H1 (cell line): ENCODE measurements around the gene TCF7L2. TPM values are rescaled to one million over a fixed set of nuclear protein-coding genes. Genes with fewer than 3 reads are reported as not detected.
A peak's percentile ranks its signal among the peaks of the same experiment; 100 is the strongest.

Experiments
- CTCF ChIA-PET: fragments of 300-600 bp; sonication (Branson Sonifier 250); formaldehyde crosslinking; loops from one replicate; lab custom pipeline; 2021; ENCODE audit not compliant: partially characterized antibody; lab: Charles Lee
- POLR2A ChIA-PET: fragments of 300-600 bp; sonication (Branson Sonifier 250); formaldehyde crosslinking; loops from one replicate; lab custom pipeline; 2021; ENCODE audit warnings: inconsistent platforms; ENCODE audit not compliant: partially characterized antibody; lab: Charles Lee
- DNase-seq, 2 experiments: peaks; one replicate each; pipeline versions ENCODE4 v3.0.0 to v3.0.0-alpha.2; 2010 to 2022; ENCODE audit warnings: low spot score in 2 of 2, low read depth in 1 of 2, mixed read lengths in 1 of 2
- FAIRE-seq: peaks from 2 replicates; lab custom pipeline; 2011; peaks lifted over from hg19 to GRCh38; lab: Jason Lieb, UNC
- H2AFZ ChIP-seq: 2 replicates; pipeline ENCODE4 v1.8.1; 2012; ENCODE audit warnings: low read length, inconsistent platforms
- H2AK5ac ChIP-seq: 2 replicates; pipeline ENCODE4 v1.6.1; 2013; ENCODE audit warnings: low read depth, low read length
- H2BK120ac ChIP-seq: replicated peaks from 2 replicates; pipeline ENCODE3; 2013; ENCODE audit warnings: low read depth, low read length, inconsistent platforms
- H2BK12ac ChIP-seq: 2 replicates; pipeline ENCODE4 v1.6.1; 2013; ENCODE audit warnings: low read depth, low read length
- H2BK15ac ChIP-seq: 2 replicates; pipeline ENCODE4 v1.6.1; 2013; ENCODE audit warnings: low read length
- H2BK20ac ChIP-seq: 2 replicates; pipeline ENCODE4 v1.6.1; 2013; ENCODE audit warnings: low read length
- H2BK5ac ChIP-seq: 2 replicates; pipeline ENCODE4 v1.6.1; 2013; ENCODE audit warnings: low read depth, low read length
- H3K14ac ChIP-seq: 2 replicates; pipeline ENCODE4 v1.6.1; 2013; ENCODE audit warnings: inconsistent platforms; ENCODE audit not compliant: insufficient read length
- H3K18ac ChIP-seq: 2 replicates; pipeline ENCODE4 v1.6.1; 2013; ENCODE audit warnings: low read length; ENCODE audit errors: extremely low read depth
- H3K23ac ChIP-seq: 2 replicates; pipeline ENCODE4 v1.6.1; 2013; ENCODE audit warnings: inconsistent platforms; ENCODE audit not compliant: insufficient read length
- H3K23me2 ChIP-seq: 2 replicates; pipeline ENCODE4 v1.6.1; 2013; ENCODE audit warnings: low read depth, low read length
- H3K27ac ChIP-seq: 2 replicates; pipeline ENCODE4 v1.6.1; 2011; ENCODE audit warnings: low read depth, low read length, inconsistent platforms
- H3K27me3 ChIP-seq, 4 experiments: replicated peaks in 1 of 4; 1 replicate in 1 of 4; 2 replicates in 3 of 4; pipeline versions ENCODE4 v1.6.1 to v1.8.1; 2011 to 2013; ENCODE audit warnings: low read length in 3 of 4, mild to moderate bottlenecking in 3 of 4, inconsistent platforms in 2 of 4, mixed read lengths in 2 of 4, moderate library complexity in 1 of 4; ENCODE audit not compliant: control insufficient read depth in 3 of 4, insufficient read depth in 3 of 4; ENCODE audit errors: extremely low read depth in 1 of 4
- H3K36me3 ChIP-seq, 4 experiments: 2 replicates each; pipeline versions ENCODE4 v1.6.1 to v1.8.1; 2011 to 2013; ENCODE audit warnings: mild to moderate bottlenecking in 4 of 4, low read length in 3 of 4, moderate library complexity in 2 of 4, control low read depth in 1 of 4, inconsistent platforms in 1 of 4; ENCODE audit not compliant: insufficient read depth in 4 of 4, control insufficient read depth in 2 of 4
- H3K4ac ChIP-seq: replicated peaks from 2 replicates; pipeline ENCODE3; 2013; ENCODE audit warnings: low read length, low read depth, mixed read lengths, inconsistent platforms; ENCODE audit not compliant: insufficient read length
- H3K4me1 ChIP-seq, 4 experiments: replicated peaks in 1 of 4; 1 replicate in 1 of 4; 2 replicates in 3 of 4; pipeline versions ENCODE4 v1.6.1 to v1.8.1; 2011 to 2013; ENCODE audit warnings: low read length in 3 of 4, inconsistent platforms in 2 of 4, mixed read lengths in 1 of 4; ENCODE audit not compliant: insufficient read depth in 4 of 4, control insufficient read depth in 3 of 4
- H3K4me2 ChIP-seq, 2 experiments: 2 replicates each; pipeline versions ENCODE4 v1.6.1 to v1.8.1; 2011 to 2013; ENCODE audit warnings: low read depth in 2 of 2, low read length in 2 of 2, control low read depth in 1 of 2, inconsistent platforms in 1 of 2, mild to moderate bottlenecking in 1 of 2; ENCODE audit not compliant: insufficient read depth in 1 of 2
- H3K4me3 ChIP-seq, 4 experiments: fragments of 200-600, 300-600 bp in 1 of 4; sonication (generic), shearing (Covaris generic), sonication (Bioruptor Twin) in 1 of 4; 2 replicates each; pipeline versions ENCODE4 v1.5.1 to v1.8.1; 2011 to 2016; ENCODE audit warnings: low read length in 4 of 4, low read depth in 3 of 4, control low read depth in 2 of 4, inconsistent platforms in 2 of 4, mild to moderate bottlenecking in 2 of 4, mixed read lengths in 1 of 4, moderate library complexity in 1 of 4; ENCODE audit not compliant: insufficient read depth in 2 of 4; ENCODE audit errors: extremely low read depth in 1 of 4
- H3K56ac ChIP-seq: replicated peaks from 2 replicates; pipeline ENCODE3; 2013; ENCODE audit warnings: low read depth, mild to moderate bottlenecking, mixed read lengths, low read length, inconsistent platforms; ENCODE audit not compliant: insufficient read length
- H3K79me1 ChIP-seq: 2 replicates; pipeline ENCODE4 v1.6.1; 2013; ENCODE audit warnings: low read depth, low read length, control low read depth
- H3K79me2 ChIP-seq, 2 experiments: 2 replicates each; pipeline versions ENCODE4 v1.6.1 to v1.8.1; 2012 to 2013; ENCODE audit warnings: low read length in 2 of 2, mild to moderate bottlenecking in 2 of 2, inconsistent platforms in 1 of 2; ENCODE audit not compliant: insufficient read depth in 2 of 2, control insufficient read depth in 1 of 2
- H3K9ac ChIP-seq, 4 experiments: replicated peaks in 1 of 4; 1 replicate in 1 of 4; 2 replicates in 3 of 4; pipeline versions ENCODE4 v1.6.1 to v1.8.1; 2011 to 2013; ENCODE audit warnings: low read depth in 3 of 4, low read length in 3 of 4, control low read depth in 2 of 4, mild to moderate bottlenecking in 2 of 4, moderate library complexity in 2 of 4, inconsistent platforms in 1 of 4; ENCODE audit errors: extremely low read depth in 1 of 4
- H3K9me3 ChIP-seq, 2 experiments: 2 replicates each; pipeline versions ENCODE4 v1.6.1 to v1.8.1; 2012 to 2013; ENCODE audit warnings: mild to moderate bottlenecking in 2 of 2, moderate library complexity in 2 of 2, control low read depth in 1 of 2, inconsistent platforms in 1 of 2, low read depth in 1 of 2, low read length in 1 of 2, mixed read lengths in 1 of 2; ENCODE audit not compliant: insufficient read depth in 2 of 2
- H4K20me1 ChIP-seq, 2 experiments: replicated peaks in 1 of 2; 2 replicates each; pipeline versions ENCODE3 to v1.8.1; 2011 to 2013; ENCODE audit warnings: inconsistent platforms in 2 of 2, low read length in 2 of 2, mild to moderate bottlenecking in 1 of 2; ENCODE audit not compliant: insufficient read depth in 2 of 2, control insufficient read depth in 1 of 2
- H4K5ac ChIP-seq: 2 replicates; pipeline ENCODE4 v1.6.1; 2013; ENCODE audit warnings: low read length, low read depth, mixed read lengths, inconsistent platforms; ENCODE audit not compliant: insufficient read length
- H4K8ac ChIP-seq: 2 replicates; pipeline ENCODE4 v1.8.0; 2013; ENCODE audit warnings: mild to moderate bottlenecking, moderate library complexity, low read length, inconsistent platforms; ENCODE audit not compliant: insufficient read depth; ENCODE audit errors: extremely low read depth
- H4K91ac ChIP-seq: replicated peaks from 2 replicates; pipeline ENCODE3; 2013; ENCODE audit warnings: low read length, mixed read lengths, inconsistent platforms; ENCODE audit not compliant: insufficient read length
- EP300 ChIP-seq, 2 experiments: IDR thresholded peaks; 1 replicate in 1 of 2; 2 replicates in 1 of 2; pipeline ENCODE4 v1.6.1; 2011 to 2012; ENCODE audit warnings: low read depth in 2 of 2, low read length in 2 of 2, mild to moderate bottlenecking in 2 of 2, borderline replicate concordance in 1 of 2, inconsistent platforms in 1 of 2, moderate library complexity in 1 of 2
- RAD21 ChIP-seq, 2 experiments: IDR thresholded peaks in 1 of 2; conservative IDR thresholded peaks in 1 of 2; 2 replicates each; pipeline ENCODE4 v1.6.1; 2011; ENCODE audit warnings: low read depth in 2 of 2, low read length in 2 of 2, improper control_type of control experiment in 1 of 2, inconsistent platforms in 1 of 2, mild to moderate bottlenecking in 1 of 2, moderate library complexity in 1 of 2
- WGBS, 2 experiments: shearing (Covaris generic) in 1 of 2; methylation state at CpG; one replicate each; pipeline versions ENCODE4 v1.1.6 to v1.1.7; 2013 to 2015; ENCODE audit warnings: low lambda C conversion rate in 2 of 2, mixed read lengths in 2 of 2, inconsistent platforms in 1 of 2, low coverage in 1 of 2, missing lambda C conversion rate in 1 of 2; ENCODE audit not compliant: insufficient replicate concordance in 2 of 2, insufficient coverage in 1 of 2, insufficient read length in 1 of 2; ENCODE audit errors: extremely low coverage in 1 of 2, missing lambda C conversion rate in 1 of 2; 5-methylcytosine and 5-hydroxymethylcytosine counted together
- polyA plus RNA-seq, 7 experiments: library from polyadenylated mRNA; depleted of rRNA in 3 of 7; stranded (reverse) in 5 of 7; unstranded in 2 of 7; fragments of >200 nt in 5 of 7; fragments of 200-250 nt in 2 of 7; gene quantifications; 1 replicate in 5 of 7; 2 replicates in 1 of 7; 4 replicates in 1 of 7; pipeline versions ENCODE4 v1.2.1 to v1.2.3, GENCODE V29; 2011 to 2013; ENCODE audit warnings: missing spikeins in 2 of 7, mixed read lengths in 2 of 7
- total RNA-seq: library from RNA; stranded (reverse); fragmentation: NEBNext Ultra II Directional; extraction: Animal tissue kit (Norgen Biotek cat#: 25700); gene quantifications from 2 replicates; pipeline ENCODE4 v1.2.1, GENCODE V29; 2021
- TF ChIP-seq, protein P1 (sequence below), 3 experiments: IDR thresholded peaks; 1 replicate in 2 of 3; 2 replicates in 1 of 3; pipeline versions ENCODE4 v1.5.1 to v1.6.1; 2011; ENCODE audit warnings: low read length in 3 of 3, mild to moderate bottlenecking in 3 of 3, inconsistent platforms in 2 of 3, low read depth in 1 of 3, moderate library complexity in 1 of 3; ENCODE audit not compliant: insufficient read depth in 1 of 3; ENCODE audit errors: control extremely low read depth in 1 of 3

Gene TCF7L2
- total and polyA plus RNA-seq, 2 of the 8 experiments (the other 6 are each of a cell fraction or from before 2014, with no cell fraction given): 33.9 to 67.3 TPM

DNA sequence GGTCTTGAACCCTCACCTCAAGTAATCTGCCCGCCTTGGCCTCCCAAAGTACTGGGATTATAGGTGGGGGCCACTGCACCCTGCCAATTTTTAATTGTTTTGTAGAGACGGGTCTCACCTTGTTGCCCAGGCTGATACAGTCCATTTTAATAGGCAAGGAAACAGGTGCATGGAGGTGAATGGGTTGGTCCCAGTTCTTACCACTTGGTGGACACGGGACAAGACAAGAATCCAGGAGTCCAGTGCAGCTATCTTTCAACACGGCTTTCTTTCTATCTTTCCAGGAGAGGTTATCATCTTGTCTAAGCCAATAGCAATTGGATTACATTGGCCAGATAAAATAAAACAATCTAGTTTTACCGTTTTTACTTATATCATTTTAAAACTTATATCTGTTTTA lies 23.8 kb downstream of the TCF7L2 start:
- peaks cover 15 to 38% of the 10 kb centered on the region in 2 experiments for H4K20me1 ChIP-seq
- WGBS, 2 experiments: 94% methylated on average over 5 of the region's 5 CpGs; no CpG with 5 or more reads in 1 of the 2 experiments
- no peak overlapping the region for H2BK12ac ChIP-seq
- no peak for FAIRE-seq
- H4K8ac ChIP-seq: no peak overlapping the region
- no peak overlapping the region for H4K91ac ChIP-seq
- H3K18ac ChIP-seq: no peak overlapping the region
- H3K14ac ChIP-seq: no peak overlapping the region
- H2BK120ac ChIP-seq: no peak overlapping the region
- no peak overlapping the region for H3K23ac ChIP-seq
- H4K5ac ChIP-seq: no peak overlapping the region
- peaks cover 0 to 8% (median 4%) of the 10 kb centered on the region in 4 experiments; a peak in 4 of 7 replicates for H3K4me1 ChIP-seq
- H3K4me3 ChIP-seq: no peak overlapping the region
- no peak overlapping the region for H2BK5ac ChIP-seq
- TF ChIP-seq, protein P1, sequence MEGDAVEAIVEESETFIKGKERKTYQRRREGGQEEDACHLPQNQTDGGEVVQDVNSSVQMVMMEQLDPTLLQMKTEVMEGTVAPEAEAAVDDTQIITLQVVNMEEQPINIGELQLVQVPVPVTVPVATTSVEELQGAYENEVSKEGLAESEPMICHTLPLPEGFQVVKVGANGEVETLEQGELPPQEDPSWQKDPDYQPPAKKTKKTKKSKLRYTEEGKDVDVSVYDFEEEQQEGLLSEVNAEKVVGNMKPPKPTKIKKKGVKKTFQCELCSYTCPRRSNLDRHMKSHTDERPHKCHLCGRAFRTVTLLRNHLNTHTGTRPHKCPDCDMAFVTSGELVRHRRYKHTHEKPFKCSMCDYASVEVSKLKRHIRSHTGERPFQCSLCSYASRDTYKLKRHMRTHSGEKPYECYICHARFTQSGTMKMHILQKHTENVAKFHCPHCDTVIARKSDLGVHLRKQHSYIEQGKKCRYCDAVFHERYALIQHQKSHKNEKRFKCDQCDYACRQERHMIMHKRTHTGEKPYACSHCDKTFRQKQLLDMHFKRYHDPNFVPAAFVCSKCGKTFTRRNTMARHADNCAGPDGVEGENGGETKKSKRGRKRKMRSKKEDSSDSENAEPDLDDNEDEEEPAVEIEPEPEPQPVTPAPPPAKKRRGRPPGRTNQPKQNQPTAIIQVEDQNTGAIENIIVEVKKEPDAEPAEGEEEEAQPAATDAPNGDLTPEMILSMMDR (IDR thresholded peaks at IDR 0.05; ENCODE audit: control extremely low read depth in 1 of 3, insufficient read depth in 1 of 3, low read depth in 1 of 3, low read length in 3 of 3): peak in 1 of 3 experiments; percentile 8; a peak in 1 of 4 replicates
- TF ChIP-seq EP300 (IDR thresholded peaks at IDR 0.05; ENCODE audit: borderline replicate concordance in 1 of 2, low read depth in 2 of 2, low read length in 2 of 2) (no peak), RAD21 (IDR thresholded peaks at IDR 0.05 in 1 of 2, conservative IDR thresholded peaks at IDR 0.05 in 1 of 2; ENCODE audit: low read depth in 2 of 2, low read length in 2 of 2) (peak in 1 of 2 experiments; percentile 19; a peak in 1 of 4 replicates)
- no peaks in the 10 kb centered on the region for H3K9me3 ChIP-seq
- no peak overlapping the region for H3K9ac ChIP-seq
- H2BK15ac ChIP-seq: no peak overlapping the region
- no peak overlapping the region for H2AFZ ChIP-seq
- H3K23me2 ChIP-seq: peaks cover 2% of the 10 kb centered on the region; the same call in 1 of the 2 replicates
- no peak overlapping the region for H3K56ac ChIP-seq
- DNase-seq: no peak
- no peak overlapping the region for H2AK5ac ChIP-seq
- no peaks in the 10 kb centered on the region for H3K27me3 ChIP-seq
- H3K79me1 ChIP-seq: peaks cover 17% of the 10 kb centered on the region
- H2BK20ac ChIP-seq: no peak overlapping the region
- peaks cover 15 to 96% of the 10 kb centered on the region in 2 experiments for H3K79me2 ChIP-seq
- ChIA-PET POLR2A (interaction anchor here (1.8 to 2.8 kb wide), 3 partner anchors 11 to 14 kb away, joined by 7 to 10 read pairs (median 9); no protein-coding TSS in a partner anchor), CTCF (interaction anchor here (0.7 to 1.2 kb wide), 2 partner anchors 10 to 39 kb away, joined by 3 read pairs; no protein-coding TSS in a partner anchor)
- H3K27ac ChIP-seq: no peak overlapping the region
- no peak overlapping the region for H3K4me2 ChIP-seq
- H3K4ac ChIP-seq: no peak overlapping the region
- H3K36me3 ChIP-seq: peaks cover 6 to 58% (median 17%) of the 10 kb centered on the region in 4 experiments; a peak in 7 of 8 replicates
